ENCODE results near the gene PGP.

The PGP gene

DNA sequence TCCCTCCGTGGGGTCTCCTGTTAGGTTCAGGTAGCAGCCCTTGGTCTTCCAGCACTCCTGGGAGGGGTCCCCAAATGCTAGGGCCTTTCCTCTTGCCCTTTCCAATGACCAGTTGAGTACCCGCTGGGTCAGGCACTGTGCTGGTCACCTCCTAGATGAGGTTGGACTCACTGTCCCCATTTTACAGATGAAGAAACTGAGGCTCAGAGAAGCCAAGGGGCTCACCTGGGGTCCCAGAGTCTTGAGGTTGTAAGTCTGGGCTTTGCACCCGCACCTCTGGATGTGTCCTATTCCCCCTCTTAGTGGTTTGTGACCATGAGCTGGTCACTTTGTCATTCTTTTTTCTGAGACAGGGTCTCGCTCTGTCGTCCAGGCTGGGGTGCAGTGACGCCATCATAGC lies 16.9 kb downstream of the PGP start:
- no peak for DNase-seq

DNA sequence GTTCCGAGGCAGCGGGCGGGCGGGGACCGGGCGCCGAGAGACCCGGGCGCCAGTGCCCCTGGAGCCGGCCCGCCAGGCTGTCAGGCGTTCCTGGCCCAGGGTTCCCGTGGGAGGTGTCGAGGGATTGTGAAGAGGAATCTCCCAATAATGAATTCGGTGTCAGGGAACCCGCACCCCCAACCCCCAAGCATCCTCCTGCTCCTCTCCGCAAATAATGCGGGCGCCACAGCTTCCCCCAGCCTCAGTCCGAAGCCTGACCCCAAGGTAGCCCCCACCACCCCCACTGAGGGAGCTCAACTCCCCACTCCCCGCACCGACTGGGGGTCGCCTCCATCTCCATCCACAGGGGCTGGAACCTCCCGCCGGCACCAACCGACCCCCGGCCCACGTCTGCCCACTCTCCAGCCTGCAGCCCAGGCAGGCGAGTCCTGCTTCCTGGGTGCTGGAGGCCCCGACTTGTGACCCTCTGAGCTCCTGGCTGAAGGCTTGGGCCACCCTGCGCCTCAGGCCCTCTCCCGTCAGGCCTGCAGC lies 17.6 kb downstream of the PGP start:
- DNase-seq = no peak

DNA sequence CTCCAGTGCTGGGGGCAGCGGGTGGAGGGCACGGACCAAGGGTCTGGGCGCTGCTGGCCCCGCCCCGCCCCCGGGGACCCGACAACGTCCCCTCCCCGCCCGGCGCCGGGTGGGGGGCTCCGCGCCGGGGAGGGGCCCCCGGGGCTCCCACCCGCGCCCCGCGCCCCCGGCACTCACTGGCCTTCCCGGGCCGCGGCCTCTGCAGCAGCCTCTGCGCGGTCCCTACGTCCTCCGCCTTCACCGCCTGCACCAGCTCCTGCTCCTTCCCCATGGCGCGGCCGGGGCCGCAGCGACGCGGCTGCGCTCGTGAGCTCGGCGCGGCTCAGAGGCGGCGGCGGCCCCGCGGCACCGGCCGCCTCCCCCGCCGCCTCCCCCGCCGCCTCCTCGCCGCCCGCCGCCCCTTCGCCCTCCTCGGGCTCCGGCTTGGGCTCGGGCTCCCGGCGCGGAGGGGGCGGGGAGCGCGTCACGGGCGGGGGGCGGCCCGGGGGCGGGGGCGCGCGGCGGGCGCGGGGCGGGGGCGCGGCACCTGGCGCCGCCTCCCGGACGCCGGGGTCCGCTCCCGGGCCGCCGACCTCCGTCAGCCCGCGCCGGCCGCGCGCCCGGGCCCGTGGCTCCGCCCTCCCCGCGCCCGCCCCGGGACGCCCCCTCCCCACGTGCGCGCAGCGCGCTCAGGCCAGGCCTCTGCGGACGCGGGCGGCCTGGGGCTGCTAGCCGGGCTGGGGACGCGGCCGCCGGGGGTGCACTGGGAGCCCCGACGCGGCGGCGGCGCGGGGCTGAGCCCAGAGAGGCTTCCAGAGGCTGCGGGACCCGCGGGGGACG lies 18.3 kb downstream of the PGP start, which contains the start of gene CASKIN1:
CASKIN1 (minus strand) TSS at position 444 of the 819 bp plus-strand sequence; CDS start at position 271, 173 bp downstream.
- no peak for DNase-seq

DNA sequence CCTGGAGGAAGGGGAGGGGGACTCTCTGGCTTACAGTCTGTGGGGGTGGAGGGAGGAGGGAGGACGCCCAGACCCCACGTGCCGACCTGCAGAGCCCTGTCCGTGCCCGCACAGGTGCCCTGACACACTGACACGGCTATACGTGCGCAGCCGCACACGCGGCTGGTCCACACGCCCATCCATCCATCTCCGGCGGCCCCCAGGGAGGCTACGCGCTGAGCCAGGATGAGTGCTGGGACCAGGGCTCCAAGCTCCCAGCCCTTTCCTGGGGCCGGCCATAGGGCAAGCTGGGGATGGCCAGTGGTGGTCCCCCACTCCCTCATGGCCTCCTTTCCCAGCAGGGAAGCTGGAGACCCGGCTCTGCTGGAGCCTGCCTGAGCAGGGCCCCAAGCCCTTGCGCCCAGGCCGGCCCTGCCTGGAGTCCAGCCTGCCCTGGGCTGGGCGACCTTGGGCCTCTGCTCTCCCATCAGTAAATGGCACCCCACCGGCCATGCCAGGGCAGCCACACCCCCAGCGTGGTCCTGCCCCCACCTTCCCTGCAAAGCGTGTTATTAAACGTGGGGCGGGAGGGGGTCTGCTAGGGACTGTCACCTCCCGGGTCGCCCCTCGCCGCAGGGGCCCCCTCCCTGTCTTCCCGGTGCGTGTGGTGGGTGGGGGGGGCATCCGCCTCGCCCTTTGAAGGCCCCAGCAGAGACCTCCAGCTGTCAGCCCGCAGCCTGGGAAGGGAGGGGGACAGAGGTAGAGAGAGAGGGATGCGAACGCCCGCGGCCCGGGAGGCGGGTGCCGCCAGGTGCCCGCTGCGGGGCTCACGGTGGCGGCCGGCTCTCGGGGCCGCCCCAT lies 19.1 kb downstream of the PGP start:
- no peak for DNase-seq

DNA sequence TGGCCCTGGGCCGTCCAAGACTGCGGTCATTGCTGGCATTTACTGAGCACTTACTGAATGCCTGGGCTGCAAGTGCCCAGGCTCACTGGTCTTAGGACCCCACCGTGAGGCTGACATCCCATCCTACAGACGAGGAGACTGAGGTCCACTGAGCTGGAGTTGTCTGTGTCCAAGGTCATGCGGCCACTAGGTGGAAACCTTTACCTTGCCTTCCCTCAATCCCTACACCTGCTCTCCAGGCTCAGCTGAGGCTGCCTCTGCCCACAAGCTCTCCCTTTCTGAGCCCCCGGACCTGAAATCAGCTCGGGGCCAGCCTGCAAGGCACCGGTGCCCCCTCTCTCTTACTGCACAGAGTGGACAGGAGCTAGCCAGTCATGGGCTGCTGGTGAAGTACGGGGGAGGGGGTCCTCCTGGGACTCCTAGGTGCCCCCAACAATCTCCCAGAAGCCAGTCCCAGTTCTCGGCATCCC lies 19.8 kb downstream of the PGP start:
- DNase-seq = peak; percentile 30

DNA sequence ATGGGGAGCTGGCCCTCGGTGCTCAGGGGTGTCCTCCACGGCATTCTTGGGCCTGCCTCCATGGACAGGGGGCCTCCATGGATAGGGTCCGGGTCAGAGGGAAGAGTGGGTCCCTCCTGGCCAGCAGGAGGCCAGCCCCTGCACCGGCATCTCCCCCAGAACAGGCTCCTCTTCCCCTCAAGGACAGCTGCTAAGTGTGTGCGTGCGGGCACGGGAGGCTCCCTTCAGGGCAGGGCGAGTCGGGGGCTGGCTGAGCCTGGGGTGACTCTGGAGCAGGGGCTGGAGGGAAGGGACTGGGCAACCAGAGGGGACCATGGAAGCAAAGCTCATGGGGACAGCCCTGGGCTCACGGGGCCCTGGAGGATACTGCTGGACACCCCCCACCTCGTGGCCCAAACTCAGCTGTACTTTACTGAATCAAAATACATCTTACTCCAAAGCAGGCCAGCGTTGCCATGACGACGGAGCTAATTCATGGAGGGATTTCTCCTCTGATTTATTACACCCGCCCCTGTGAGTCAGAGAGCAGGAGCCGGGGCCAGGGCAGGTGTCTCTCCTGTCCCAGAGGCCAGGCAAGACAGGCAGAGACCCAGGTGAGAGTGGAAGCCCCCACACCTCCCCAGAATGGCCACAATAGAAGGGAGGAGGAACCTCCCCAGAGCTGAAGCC lies 20.3 kb downstream of the PGP start:
- DNase-seq = no peak

DNA sequence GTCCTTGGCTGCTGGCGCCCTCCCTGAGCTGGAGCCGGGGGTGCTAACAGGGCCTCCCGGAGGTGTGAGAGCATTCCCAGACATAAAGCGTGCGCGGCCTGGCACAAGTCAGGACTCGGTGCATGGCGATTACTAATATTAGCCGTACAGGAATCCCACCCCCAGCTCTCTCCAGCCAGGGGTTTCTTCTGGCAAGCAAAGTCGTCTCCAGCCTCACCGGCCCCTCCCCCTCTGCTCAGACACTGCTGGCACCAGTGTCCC lies 23.3 kb downstream of the PGP start:
- no peak for DNase-seq

DNA sequence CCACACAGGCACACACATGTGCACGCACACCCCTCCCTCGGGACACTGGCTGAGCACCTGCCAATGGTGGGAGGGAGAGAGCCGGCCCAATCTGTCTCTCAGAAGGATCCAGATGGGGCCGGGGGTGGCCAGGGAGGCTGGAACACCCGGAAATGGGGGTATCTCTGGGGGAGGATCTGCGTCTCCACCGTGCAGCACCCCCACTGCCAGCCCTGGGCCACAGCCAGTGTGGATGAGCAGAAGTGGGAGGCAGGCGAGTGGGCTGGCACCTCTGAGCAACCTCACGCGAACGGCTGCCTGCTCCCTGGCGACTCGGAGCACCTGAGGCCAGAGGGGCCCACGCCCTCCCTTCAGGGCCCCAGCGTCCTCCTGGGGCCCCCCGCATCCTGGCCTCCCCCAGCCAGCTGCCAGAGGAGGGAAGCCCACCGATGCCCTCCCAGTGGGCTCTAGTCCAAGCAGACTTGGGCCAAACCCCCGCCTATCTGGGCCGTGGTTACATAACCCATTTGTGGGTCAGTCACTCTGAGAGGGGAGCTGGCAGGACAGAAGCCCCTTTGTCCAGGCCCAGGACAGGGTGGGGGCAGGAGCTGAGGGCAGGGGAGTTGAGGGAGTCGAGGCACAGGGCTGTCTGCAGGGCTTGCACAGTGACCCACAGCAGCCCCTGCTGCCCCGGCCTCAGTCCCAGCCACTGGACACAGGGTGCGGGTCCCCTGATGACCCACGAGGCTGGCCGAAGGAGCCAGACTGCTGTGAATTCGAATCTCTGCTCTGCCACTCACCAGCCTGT lies 23.8 kb downstream of the PGP start:
- DNase-seq = no peak

DNA sequence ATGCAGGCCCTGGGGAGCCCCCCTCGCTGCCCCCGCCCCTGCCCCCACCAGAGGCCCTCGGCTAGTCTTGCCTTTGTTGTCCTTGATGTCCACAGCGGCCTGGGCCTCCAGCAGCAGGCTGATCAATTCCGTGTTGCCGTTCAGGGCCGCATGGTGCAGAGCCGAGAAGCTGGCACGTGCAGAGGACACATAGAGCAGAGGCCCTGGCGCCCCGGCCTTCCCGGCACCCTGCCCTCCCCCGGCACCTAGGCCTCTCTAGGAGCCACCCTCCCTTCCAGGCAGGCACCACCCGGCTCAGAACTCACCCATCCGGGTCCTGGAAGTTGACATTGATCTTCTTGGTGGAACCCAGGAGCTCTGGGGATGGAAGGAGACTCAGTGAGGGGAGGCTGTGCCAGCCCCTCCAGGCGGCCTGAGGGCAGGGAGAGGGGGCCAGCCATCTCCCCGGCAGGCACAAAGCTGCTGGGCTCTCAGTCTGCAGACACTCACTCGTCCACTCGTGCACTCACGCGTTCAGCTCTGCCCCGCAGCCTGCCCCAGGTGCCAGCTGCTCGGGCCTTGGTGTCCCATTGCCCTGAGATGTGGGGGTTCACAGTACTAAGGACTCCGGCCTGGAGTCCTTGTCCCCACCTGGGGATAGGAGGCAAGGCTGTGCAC lies 24.5 kb downstream of the PGP start:
- DNase-seq = no peak

DNA sequence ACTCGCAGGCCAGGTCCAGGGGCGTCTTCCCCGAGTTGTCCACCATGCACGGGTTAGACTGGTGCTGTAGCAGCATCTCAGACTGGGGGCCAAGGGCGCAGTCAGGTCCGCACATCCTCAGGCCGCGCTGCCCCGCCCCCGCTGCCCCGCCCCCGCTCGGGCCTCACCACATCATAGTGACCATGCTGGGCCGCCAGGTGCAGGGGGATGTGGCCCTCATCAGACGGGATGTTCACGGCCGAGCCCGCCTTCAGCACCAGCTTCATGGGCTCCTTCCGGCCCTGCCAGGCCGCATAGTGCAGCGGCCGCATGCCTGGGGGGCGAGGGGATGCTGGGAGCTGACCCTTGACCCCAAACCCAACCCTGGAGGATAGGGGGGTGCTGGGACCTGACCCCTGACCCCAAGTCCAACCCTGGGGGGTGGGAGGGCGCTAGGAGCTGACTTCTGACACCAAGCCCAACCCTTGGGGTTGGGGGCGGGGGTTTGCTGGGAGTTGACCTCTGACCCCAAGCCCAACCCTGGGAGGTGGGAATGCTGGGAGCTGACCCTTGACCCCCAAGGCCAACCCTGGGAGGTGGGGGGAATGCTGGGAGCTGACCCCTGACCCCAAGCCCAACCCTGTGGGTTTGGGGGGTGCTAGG lies 25.3 kb downstream of the PGP start:
- no peak for DNase-seq

DNA sequence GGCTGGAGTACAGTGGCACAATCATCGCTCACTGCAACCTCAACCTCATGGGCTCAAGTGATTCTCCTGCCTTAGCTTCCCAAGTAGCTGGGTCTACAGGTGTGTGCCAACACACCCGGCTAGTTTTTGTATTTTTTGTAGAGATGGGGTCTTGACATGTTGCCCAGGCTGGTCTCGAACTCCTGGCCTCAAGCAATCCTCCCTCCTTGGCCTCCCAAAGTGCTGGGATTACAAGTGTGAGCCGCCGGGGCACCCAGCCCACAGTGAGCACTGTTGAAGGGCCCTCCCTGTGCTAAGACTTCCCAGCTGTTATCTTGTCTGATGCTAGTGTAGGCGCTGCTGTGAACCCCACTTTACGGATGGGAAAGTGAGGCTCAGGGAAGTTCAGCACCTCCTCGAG lies 26.2 kb downstream of the PGP start:
- DNase-seq = no peak

DNA sequence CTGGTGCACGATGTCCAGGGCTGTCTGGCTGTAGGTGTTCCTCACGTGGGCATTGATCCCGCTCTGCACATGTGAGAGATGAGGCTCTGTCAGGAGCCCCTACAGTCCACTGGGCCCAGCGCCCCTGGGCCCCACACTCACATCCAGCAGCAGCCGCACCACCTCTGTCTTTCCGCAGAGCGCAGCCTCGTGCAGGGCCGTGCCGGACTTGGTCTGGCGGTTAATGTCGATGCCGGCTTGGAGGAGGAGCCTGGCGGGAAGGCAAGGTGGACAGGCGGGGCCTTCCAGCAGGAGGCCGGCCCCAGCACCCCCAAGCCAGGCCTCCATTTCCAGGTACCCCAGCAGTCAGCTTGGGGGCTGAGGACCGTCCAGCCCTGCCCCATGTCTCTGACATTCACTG lies 27.4 kb downstream of the PGP start:
- DNase-seq = no peak

DNA sequence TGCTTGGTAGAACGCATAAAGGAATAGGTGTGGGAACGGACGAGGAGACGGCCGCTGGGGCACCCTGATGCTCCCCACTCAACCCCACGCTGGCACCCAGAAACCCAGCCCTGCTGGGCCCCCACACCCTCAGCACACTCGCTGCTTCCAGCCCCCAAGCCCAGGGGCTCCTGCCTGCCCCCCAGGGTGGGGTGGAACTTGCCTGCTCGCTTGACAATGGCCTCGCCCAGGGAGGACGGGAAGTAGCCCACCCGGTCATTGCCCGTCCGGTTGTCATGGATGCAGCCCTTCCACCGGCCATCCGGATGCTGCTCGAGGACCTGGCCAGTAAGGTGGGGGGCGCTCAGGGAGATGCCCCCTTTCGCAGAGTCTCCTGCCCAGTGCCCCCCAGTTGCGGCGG lies 28.1 kb downstream of the PGP start:
- no peak for DNase-seq

DNA sequence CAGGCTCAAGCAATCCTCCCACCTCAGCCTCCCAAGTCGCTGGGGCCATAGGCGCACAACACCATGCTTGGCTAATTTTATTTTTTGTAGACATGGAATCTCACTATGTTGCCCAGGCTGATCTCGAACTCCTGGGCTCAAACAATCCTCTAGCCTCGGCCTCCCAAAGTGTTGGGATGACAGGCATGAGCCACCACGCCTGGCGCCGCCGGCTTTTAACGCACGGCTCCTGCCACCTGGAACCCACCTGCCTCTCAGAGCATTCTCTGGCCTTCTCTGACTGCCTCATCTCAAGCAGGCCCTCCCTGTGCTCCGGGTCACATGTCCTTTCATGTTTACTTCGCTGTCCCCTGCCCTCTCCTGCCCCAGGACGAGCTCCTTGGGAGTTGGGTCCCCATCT lies 28.6 kb downstream of the PGP start:
- no peak for DNase-seq

DNA sequence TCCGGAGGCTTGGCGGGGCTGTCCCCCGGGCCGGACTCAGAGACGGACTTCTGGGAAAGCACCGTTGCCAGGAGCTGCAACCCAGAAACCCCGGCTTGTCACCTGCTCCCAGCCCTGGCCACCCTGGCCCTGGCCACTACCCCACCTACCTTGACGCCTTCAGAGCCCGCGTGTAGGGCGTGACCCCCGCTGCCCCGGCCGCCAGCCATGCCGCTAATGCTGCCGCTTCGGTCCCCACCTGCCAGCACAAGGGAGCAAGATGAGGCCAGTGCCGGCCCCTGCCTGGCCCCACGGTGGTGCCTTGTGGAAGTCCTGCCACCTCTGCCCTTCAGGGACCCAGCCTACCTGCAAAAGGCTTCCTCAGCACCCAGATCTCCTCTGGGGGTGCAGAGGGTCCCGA lies 29.7 kb downstream of the PGP start:
- no peak for DNase-seq

DNA sequence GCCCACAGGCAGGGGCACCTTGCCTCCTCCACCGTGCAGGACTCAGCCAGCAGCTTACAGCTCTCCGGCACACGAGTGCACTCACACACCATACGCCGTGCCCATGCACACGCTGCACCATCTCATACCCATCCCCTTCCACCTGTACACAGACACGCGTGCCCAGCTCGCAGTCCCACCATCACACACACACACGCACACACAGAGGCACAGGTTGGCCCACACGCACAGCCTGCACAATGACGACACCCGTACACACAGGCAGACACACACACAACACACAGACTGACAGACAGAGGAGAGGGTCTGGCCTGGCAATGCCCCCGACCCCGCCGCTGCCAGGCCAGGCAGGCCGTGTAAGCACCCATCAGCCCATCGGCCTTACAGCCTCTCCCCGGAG lies 30.3 kb downstream of the PGP start:
- no peak for DNase-seq

DNA sequence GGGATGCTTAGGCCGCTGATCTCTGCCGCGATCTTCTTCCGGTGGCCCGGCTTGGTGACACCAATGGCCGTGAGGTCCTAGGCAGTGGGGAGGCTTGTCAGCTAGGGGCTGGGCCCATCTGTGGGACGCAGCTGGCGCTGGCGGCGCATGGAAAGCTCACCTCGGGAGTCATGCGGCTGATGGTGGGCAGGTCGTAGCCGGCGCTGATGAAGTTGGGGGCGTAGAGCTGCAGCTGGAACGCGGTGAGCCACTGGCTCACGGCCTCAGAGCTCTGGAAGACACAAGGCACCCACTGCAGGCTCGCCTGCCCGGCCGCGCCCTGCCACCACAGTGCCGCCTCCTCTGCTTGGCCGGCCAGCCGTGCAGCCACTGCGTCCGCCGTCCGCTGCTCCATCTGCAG lies 31.0 kb downstream of the PGP start:
- no peak for DNase-seq

DNA sequence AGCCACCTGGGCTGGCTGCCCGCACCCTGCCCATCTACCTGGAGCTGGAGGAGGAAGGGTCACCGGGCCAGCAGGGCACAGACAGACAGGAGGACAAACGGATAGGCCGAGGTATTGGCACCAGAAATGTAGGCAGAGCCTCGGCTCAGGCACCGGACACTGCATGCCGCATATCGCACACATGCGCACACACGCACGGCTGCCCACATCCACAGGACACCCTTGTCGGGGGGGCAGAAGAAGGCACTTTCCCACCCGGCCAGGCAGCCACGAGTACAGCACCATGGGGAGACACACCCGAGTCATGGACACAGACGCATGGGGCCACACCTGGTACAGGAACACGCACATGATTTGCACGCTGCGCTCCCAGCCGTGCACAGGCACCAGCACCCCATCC lies 32.7 kb downstream of the PGP start:
- DNase-seq = no peak

DNA sequence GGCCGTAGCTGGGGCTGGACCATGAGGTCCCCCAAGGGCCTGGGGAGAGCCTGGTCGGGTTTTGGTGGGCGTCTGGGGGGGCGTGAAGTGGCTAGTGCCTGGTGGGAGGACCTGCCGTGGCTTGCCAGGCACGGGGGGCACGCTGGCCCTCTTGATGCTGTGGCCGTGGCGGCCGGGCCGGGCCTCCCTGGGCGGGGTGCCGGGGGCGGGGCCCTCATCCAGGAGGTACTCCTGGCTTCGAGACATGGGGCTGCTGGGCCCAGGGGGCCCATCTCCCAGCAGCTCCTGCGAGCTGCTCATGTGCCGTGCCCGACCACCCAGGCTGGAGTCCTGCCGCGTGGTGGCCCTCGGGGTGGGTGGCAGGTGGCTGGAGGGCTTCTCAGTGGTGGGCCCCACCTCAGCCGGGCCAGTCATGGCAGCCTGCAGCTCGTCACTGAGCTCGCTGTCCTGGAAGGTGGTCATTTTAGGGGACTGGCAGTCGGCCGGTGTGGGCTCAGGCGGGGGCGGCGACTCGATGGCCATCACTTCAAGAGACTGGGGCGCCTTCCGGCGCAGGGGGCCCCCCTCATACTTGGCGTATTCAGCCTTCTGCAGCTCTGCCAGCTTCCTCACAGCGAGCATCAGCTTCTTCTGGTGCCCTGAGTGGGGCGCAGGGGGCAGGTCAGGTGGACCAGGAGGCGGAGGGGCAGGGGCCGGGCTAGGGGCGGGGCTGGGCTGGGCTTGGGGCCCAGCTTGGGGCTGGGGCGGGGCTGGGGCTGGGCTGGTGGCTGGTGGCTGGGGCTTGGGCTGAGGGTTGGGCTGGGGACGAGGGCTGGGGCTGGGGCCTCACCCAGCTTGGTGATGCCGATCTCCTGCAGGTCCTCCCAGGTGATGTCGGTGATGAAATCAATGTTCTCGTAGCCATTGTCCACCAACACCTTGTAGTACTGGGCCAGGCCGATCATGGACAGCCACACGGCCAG lies 33.4 kb downstream of the PGP start:
- DNase-seq = no peak

DNA sequence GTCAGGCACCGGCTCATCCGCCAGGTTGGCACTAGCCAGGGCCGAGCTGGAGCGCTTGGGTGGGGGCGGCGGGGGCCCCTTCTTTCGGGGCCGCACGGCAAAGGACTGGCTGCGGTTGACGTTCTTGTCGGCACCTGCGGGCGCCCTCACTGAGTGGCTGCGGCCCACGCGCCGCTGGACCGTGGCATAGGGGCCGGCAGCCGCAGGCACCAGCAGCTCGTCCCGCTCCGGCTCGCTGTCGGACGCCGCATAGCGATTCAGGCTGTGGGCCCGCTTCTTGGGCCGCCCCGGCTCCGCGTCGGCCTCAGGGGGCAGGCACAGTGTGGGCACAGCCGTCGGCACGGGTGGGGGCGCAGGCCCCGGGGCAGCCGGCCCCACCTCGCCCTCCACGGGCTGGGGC lies 34.2 kb downstream of the PGP start:
- no peak for DNase-seq

Data from kidney glomerular epithelial cell (primary cell).